VCaP (cell line): Measurements from ENCODE around the gene DUS2.
"Not testable (repeated sequence)": the region's sequence is repeated elsewhere in the genome, so short reads cannot be mapped to it uniquely, and the experiment has no call there.

Experiments
- H3K27ac ChIP-seq: fragments of 450-650 bp; 2 replicates; pipeline ENCODE4 v1.5.1; 2017
- CTCF ChIP-seq: fragments of 450-650 bp; conservative IDR thresholded peaks from 2 replicates; pipeline ENCODE4 v1.5.1; 2017; ENCODE audit warnings: mild to moderate bottlenecking, moderate library complexity

Gene DUS2

GRCh38 chr16:68003031-68003430, 20.1 kb upstream of the DUS2 start:
- no peak overlapping the region for H3K27ac ChIP-seq
- no peak for TF ChIP-seq CTCF

- no peak for TF ChIP-seq CTCF
- no peak overlapping the region for H3K27ac ChIP-seq
These were observed 17.9 kb upstream of the DUS2 start for GRCh38 chr16:68005211-68005610.

- no peak for TF ChIP-seq CTCF
- no peak overlapping the region for H3K27ac ChIP-seq
These were observed 17.2 kb upstream of the DUS2 start for GRCh38 chr16:68005786-68006286.

- no peak for TF ChIP-seq CTCF
- no peak overlapping the region for H3K27ac ChIP-seq
These were observed 13.8 kb upstream of the DUS2 start for GRCh38 chr16:68009157-68009735.

- H3K27ac ChIP-seq: not testable (repeated sequence)
These were observed 13.2 kb upstream of the DUS2 start for GRCh38 chr16:68009872-68010271.

- H3K27ac ChIP-seq: no peak overlapping the region
- no peak for TF ChIP-seq CTCF
These were observed 9.6 kb upstream of the DUS2 start for GRCh38 chr16:68013440-68013839.

- no peak for TF ChIP-seq CTCF
- H3K27ac ChIP-seq: no peak within 1 kb of the TSS
These were observed 7.4 kb upstream of the DUS2 start, which contains the start of gene DPEP2NB for GRCh38 chr16:68015681-68016080. DPEP2NB (minus strand) TSS chr16:68015911; CDS start chr16:68015770, 141 bp downstream.

- no peak for TF ChIP-seq CTCF
- no peak overlapping the region for H3K27ac ChIP-seq
These were observed 3.9 kb upstream of the DUS2 start for GRCh38 chr16:68019167-68019680.
